Suppressor macrophage (primary cell): ENCODE measurements around the gene KAZALD1.
A peak's percentile ranks its signal among the peaks of the same experiment; 100 is the strongest.

Experiments
- DNase-seq, 4 experiments: peaks; one replicate each; pipeline ENCODE4 v3.0.0-alpha.2; 2020 to 2022

The KAZALD1 gene

GRCh38 chr10:101047961-101048892 lies 13.6 kb upstream of the KAZALD1 start:
- DNase-seq: no peak

- DNase-seq: peak; percentile 56 to 81 (median 74)
Observed at GRCh38 chr10:101050208-101051069, 11.3 kb upstream of the KAZALD1 start.

- DNase-seq: no peak
Observed at GRCh38 chr10:101052285-101052684, 9.5 kb upstream of the KAZALD1 start.

GRCh38 chr10:101053516-101053915 lies 8.3 kb upstream of the KAZALD1 start:
- DNase-seq: no peak

GRCh38 chr10:101054351-101054750 lies 7.4 kb upstream of the KAZALD1 start:
- DNase-seq: no peak

- no peak for DNase-seq
Observed at GRCh38 chr10:101054876-101055275, 6.9 kb upstream of the KAZALD1 start.

- no peak for DNase-seq
Observed at GRCh38 chr10:101055411-101055810, 6.4 kb upstream of the KAZALD1 start.

- no peak for DNase-seq
Observed at GRCh38 chr10:101056365-101057151, 5.2 kb upstream of the KAZALD1 start.

GRCh38 chr10:101060036-101060950 lies 1.5 kb upstream of the KAZALD1 start:
- DNase-seq: peak; percentile 96 to 99 (median 97)

GRCh38 chr10:101060951-101061623 lies 702 bp upstream of the KAZALD1 start:
- peak in 3 of 4 experiments; percentile 89 to 95 (median 94) for DNase-seq

- DNase-seq: peak; percentile 56 to 84 (median 67)
Observed at GRCh38 chr10:101062232-101063049, 652 bp downstream of the KAZALD1 start.

GRCh38 chr10:101063050-101063525 lies 1.3 kb downstream of the KAZALD1 start:
- peak in 3 of 4 experiments; percentile 54 to 55 (median 54) for DNase-seq

- peak in 1 of 4 experiments; percentile 26 for DNase-seq
Observed at GRCh38 chr10:101063548-101064414, 2.0 kb downstream of the KAZALD1 start.

- DNase-seq: no peak
Observed at GRCh38 chr10:101064415-101065030, 2.7 kb downstream of the KAZALD1 start.

GRCh38 chr10:101065481-101066145 lies 3.8 kb downstream of the KAZALD1 start:
- no peak for DNase-seq

- DNase-seq: peak; percentile 63 to 80 (median 70)
Observed at GRCh38 chr10:101066146-101066895, 4.5 kb downstream of the KAZALD1 start.

- DNase-seq: no peak
Observed at GRCh38 chr10:101066896-101067355, 5.1 kb downstream of the KAZALD1 start.
